Panc1 (cell line): ENCODE data around the gene AGBL2. TPM values are rescaled to one million over a fixed set of nuclear protein-coding genes. Genes with fewer than 3 reads are reported as not detected.

Experiments used
- ATAC-seq: fragments of 200-7000 bp; cut with Tn5 transposase; 2 replicates; pipeline ENCODE4 v1.9.1; 2020; ENCODE audit warnings: mild to moderate bottlenecking, moderate library complexity
- BruUV-seq: library from RNA; stranded (reverse); fragments of 400-500 nt; replicated peaks from 2 replicates; lab custom pipeline; 2021; lab: Mats Ljungman, UMichigan
- CTCF ChIA-PET: fragments of 300-600 bp; sonication (Branson Sonifier 250); formaldehyde crosslinking; loops from one replicate; lab custom pipeline; 2022; ENCODE audit warnings: antibody characterized with exemption; lab: Charles Lee
- POLR2A ChIA-PET: fragments of 300-600 bp; sonication (Branson Sonifier 250); formaldehyde crosslinking; loops from one replicate; lab custom pipeline; 2022; ENCODE audit warnings: antibody characterized with exemption; lab: Charles Lee
- DNase-seq: peaks from one replicate; pipeline ENCODE4 v3.0.0-alpha.2; 2010; ENCODE audit warnings: low read depth, low spot score
- H3K27ac ChIP-seq: 2 replicates; pipeline ENCODE4 v1.5.1; 2011; ENCODE audit warnings: mild to moderate bottlenecking, low read length, inconsistent platforms
- H3K27me3 ChIP-seq: fragments of 200-500 bp; sonication (Bioruptor generic); 2 replicates; pipeline ENCODE4 v1.6.0; 2014; ENCODE audit warnings: low read length, inconsistent platforms; ENCODE audit not compliant: control insufficient read depth, insufficient read depth
- H3K36me3 ChIP-seq: fragments of 200-500 bp; sonication (Bioruptor generic); 2 replicates; pipeline ENCODE4 v1.5.1; 2014; ENCODE audit warnings: inconsistent platforms, mild to moderate bottlenecking, low read length, moderate library complexity; ENCODE audit not compliant: control insufficient read depth, insufficient read depth
- H3K4me1 ChIP-seq: 2 replicates; pipeline ENCODE4 v1.5.1; 2011; ENCODE audit warnings: inconsistent platforms, mild to moderate bottlenecking, low read length, moderate library complexity; ENCODE audit not compliant: control insufficient read depth, insufficient read depth
- H3K4me3 ChIP-seq, 2 experiments: 2 replicates each; pipeline ENCODE4 v1.5.1; 2011 to 2012; ENCODE audit warnings: low read depth in 2 of 2, low read length in 2 of 2, mild to moderate bottlenecking in 2 of 2, inconsistent platforms in 1 of 2, moderate library complexity in 1 of 2
- H3K9me3 ChIP-seq: fragments of 200-500 bp; sonication (Bioruptor generic); 2 replicates; pipeline ENCODE4 v1.5.1; 2014; ENCODE audit warnings: low read depth, mild to moderate bottlenecking, inconsistent platforms, low read length, moderate library complexity; ENCODE audit not compliant: control insufficient read depth, insufficient read depth
- POLR2AphosphoS5 ChIP-seq: IDR thresholded peaks from 2 replicates; pipeline ENCODE4 v1.6.1; 2012; ENCODE audit warnings: mild to moderate bottlenecking, low read depth, low read length, moderate library complexity
- SIN3A ChIP-seq: IDR thresholded peaks from 2 replicates; pipeline ENCODE4 v1.6.1; 2012; ENCODE audit warnings: low read depth, mild to moderate bottlenecking, low read length, moderate library complexity, borderline replicate concordance; ENCODE audit not compliant: insufficient read depth
- TCF7L2 ChIP-seq: IDR thresholded peaks from 2 replicates; pipeline ENCODE4 v1.6.1; 2011; ENCODE audit warnings: mild to moderate bottlenecking, low read depth, low read length, inconsistent platforms
- in situ Hi-C: cut with HindIII; loops from 2 replicates; pipeline ENCODE4 v1.10.0; 2016; ENCODE audit warnings: low sequenced_read_pairs, low pct_unique_long_range_greater_than_20kb
- intact Hi-C: fragments of 100-400 bp; cut with micrococcal nuclease; formaldehyde crosslinking; loops from one replicate; pipeline ENCODE4 v1.10.0; 2022; ENCODE audit not compliant: unreplicated experiment
- total RNA-seq: library from RNA; stranded (reverse); gene quantifications from one replicate; pipeline ENCODE4 v1.2.1, GENCODE V29; 2021; ENCODE audit not compliant: unreplicated experiment
- TF ChIP-seq, protein P1 (sequence below): fragments of 450-650 bp; IDR thresholded peaks from 2 replicates; pipeline ENCODE4 v1.5.1; 2017; ENCODE audit warnings: mild to moderate bottlenecking
- TF ChIP-seq, protein P2 (sequence below), 2 experiments: IDR thresholded peaks; 2 replicates each; pipeline ENCODE4 v1.6.1; 2011 to 2012; ENCODE audit warnings: low read depth in 2 of 2, control low read depth in 1 of 2, low read length in 1 of 2, mild to moderate bottlenecking in 1 of 2, moderate library complexity in 1 of 2; ENCODE audit not compliant: insufficient read depth in 1 of 2

AGBL2 gene
- total RNA-seq, 1 experiment from 2014 or later = 6.8 TPM

DNA sequence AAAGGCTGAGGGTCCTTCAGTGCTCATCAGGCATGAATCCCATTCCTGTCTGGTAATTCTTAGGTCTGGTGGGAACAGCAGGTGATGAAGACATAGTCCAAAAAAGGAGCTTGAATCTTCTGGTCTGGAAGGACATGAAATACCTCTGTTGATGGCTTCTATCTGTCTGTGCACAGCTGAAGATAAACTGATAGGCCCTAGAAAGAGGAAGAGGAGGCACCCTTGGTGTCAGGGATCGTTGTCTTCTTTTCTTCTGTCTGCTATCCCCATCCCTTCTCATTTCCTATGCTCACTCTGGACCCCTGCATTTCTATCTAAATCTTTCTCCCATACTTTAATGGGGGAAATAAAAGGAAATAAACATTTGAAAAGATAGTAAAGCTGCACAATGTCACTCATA is 9.4 kb downstream of the AGBL2 start:
- ChIA-PET POLR2A (interaction anchor here (0.6 kb wide), 1 partner anchor 72 kb away, joined by 13 read pairs; no protein-coding TSS in a partner anchor), CTCF (no interaction called here)
- Histone ChIP-seq H3K36me3 (no peaks in the 10 kb centered on the region), H3K27me3 (no peaks in the 10 kb centered on the region), H3K4me1 (no peaks in the 10 kb centered on the region), H3K4me3 (no peak overlapping the region), H3K9me3 (no peaks in the 10 kb centered on the region), H3K27ac (no peak overlapping the region)
- ATAC-seq = peak; percentile 34; the same call in 1 of the 2 replicates
- TF ChIP-seq SIN3A (no peak), POLR2AphosphoS5 (no peak)
- TF ChIP-seq, protein P1, sequence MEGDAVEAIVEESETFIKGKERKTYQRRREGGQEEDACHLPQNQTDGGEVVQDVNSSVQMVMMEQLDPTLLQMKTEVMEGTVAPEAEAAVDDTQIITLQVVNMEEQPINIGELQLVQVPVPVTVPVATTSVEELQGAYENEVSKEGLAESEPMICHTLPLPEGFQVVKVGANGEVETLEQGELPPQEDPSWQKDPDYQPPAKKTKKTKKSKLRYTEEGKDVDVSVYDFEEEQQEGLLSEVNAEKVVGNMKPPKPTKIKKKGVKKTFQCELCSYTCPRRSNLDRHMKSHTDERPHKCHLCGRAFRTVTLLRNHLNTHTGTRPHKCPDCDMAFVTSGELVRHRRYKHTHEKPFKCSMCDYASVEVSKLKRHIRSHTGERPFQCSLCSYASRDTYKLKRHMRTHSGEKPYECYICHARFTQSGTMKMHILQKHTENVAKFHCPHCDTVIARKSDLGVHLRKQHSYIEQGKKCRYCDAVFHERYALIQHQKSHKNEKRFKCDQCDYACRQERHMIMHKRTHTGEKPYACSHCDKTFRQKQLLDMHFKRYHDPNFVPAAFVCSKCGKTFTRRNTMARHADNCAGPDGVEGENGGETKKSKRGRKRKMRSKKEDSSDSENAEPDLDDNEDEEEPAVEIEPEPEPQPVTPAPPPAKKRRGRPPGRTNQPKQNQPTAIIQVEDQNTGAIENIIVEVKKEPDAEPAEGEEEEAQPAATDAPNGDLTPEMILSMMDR = no peak
- no TSS peak for BruUV-seq
- no peak for DNase-seq
- in situ Hi-C loops = no loop called here
- intact Hi-C loops = no loop called here

GRCh38 chr11:47691979-47692378 is 23.2 kb downstream of the AGBL2 start:
- no peak for TF ChIP-seq POLR2AphosphoS5
- no peak for TF ChIP-seq TCF7L2
- TF ChIP-seq, protein P2, sequence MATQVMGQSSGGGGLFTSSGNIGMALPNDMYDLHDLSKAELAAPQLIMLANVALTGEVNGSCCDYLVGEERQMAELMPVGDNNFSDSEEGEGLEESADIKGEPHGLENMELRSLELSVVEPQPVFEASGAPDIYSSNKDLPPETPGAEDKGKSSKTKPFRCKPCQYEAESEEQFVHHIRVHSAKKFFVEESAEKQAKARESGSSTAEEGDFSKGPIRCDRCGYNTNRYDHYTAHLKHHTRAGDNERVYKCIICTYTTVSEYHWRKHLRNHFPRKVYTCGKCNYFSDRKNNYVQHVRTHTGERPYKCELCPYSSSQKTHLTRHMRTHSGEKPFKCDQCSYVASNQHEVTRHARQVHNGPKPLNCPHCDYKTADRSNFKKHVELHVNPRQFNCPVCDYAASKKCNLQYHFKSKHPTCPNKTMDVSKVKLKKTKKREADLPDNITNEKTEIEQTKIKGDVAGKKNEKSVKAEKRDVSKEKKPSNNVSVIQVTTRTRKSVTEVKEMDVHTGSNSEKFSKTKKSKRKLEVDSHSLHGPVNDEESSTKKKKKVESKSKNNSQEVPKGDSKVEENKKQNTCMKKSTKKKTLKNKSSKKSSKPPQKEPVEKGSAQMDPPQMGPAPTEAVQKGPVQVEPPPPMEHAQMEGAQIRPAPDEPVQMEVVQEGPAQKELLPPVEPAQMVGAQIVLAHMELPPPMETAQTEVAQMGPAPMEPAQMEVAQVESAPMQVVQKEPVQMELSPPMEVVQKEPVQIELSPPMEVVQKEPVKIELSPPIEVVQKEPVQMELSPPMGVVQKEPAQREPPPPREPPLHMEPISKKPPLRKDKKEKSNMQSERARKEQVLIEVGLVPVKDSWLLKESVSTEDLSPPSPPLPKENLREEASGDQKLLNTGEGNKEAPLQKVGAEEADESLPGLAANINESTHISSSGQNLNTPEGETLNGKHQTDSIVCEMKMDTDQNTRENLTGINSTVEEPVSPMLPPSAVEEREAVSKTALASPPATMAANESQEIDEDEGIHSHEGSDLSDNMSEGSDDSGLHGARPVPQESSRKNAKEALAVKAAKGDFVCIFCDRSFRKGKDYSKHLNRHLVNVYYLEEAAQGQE (IDR thresholded peaks at IDR 0.05; ENCODE audit: insufficient read depth in 1 of 2, low read depth in 2 of 2, low read length in 1 of 2) = no peak
- TF ChIP-seq SIN3A = no peak
- TF ChIP-seq, protein P1 = no peak
- ATAC-seq (no peak), DNase-seq (no peak)
- CTCF ChIA-PET = no interaction called here
- no peak overlapping the region for H3K4me3 ChIP-seq
- POLR2A ChIA-PET = no interaction called here
- intact Hi-C loops (no loop called here), in situ Hi-C loops (no loop called here)
- no peaks in the 10 kb centered on the region for H3K27me3 ChIP-seq
- no peaks in the 10 kb centered on the region for H3K9me3 ChIP-seq
- BruUV-seq = no TSS peak
- H3K4me1 ChIP-seq = no peaks in the 10 kb centered on the region
- H3K36me3 ChIP-seq = no peaks in the 10 kb centered on the region
- H3K27ac ChIP-seq = no peak overlapping the region
